Activated T-helper 1 cell treated with anti-CD3 and anti-CD28 coated beads, Interleukin-12 subunit alpha, Interleukin-12 subunit beta, Interleukin-2, Interleukin-4 antibody, amounts not matched to agents 30 ng/mL and 10 ng/mL and 1 ng/mL, durations not matched to agents 14 hours and 24 hours and 36 hours (primary cell): ENCODE results near the gene TBC1D16. TPM values are rescaled to one million over a fixed set of nuclear protein-coding genes. Genes with fewer than 3 reads are reported as not detected.

Experiments used
- DNase-seq: peaks from one replicate; pipeline ENCODE4 v3.0.0; 2021; ENCODE audit warnings: low spot score
- H3K27ac Mint-ChIP-seq: one replicate; pipeline ENCODE4 v1.8.0; 2021; ENCODE audit warnings: mild to moderate bottlenecking, mixed read lengths
- H3K27me3 Mint-ChIP-seq: one replicate; pipeline ENCODE4 v1.8.0; 2022; ENCODE audit warnings: mild to moderate bottlenecking, moderate library complexity, mixed read lengths; ENCODE audit not compliant: insufficient read depth
- H3K36me3 Mint-ChIP-seq: one replicate; pipeline ENCODE4 v1.8.0; 2021; ENCODE audit warnings: low read depth, mixed read lengths
- H3K4me1 Mint-ChIP-seq: one replicate; pipeline ENCODE4 v1.8.0; 2021; ENCODE audit warnings: low read depth, mixed read lengths
- H3K4me3 Mint-ChIP-seq: one replicate; pipeline ENCODE4 v1.8.0; 2021; ENCODE audit warnings: mild to moderate bottlenecking, moderate library complexity, mixed read lengths
- H3K9me3 Mint-ChIP-seq: one replicate; pipeline ENCODE4 v1.8.0; 2021; ENCODE audit warnings: mixed read lengths
- intact Hi-C: fragments of 100-400 bp; cut with micrococcal nuclease; formaldehyde crosslinking; loops from one replicate; pipeline ENCODE4 v1.15.1; 2024
- total RNA-seq: library from RNA; stranded (reverse); gene quantifications from 2 replicates; pipeline ENCODE4 v1.2.3, GENCODE V29; 2022

TBC1D16 gene
- total RNA-seq, 1 donor from 2014 or later, result 1.9 TPM

- DNase-seq, result no peak
- peaks cover 18% of the 10 kb centered on the region for H3K4me1 Mint-ChIP-seq
- no peaks in the 10 kb centered on the region for H3K27me3 Mint-ChIP-seq
- H3K4me3 Mint-ChIP-seq, result peak overlapping the region; percentile 43
- H3K36me3 Mint-ChIP-seq, result no peaks in the 10 kb centered on the region
- no peak overlapping the region for H3K27ac Mint-ChIP-seq
- H3K9me3 Mint-ChIP-seq, result no peaks in the 10 kb centered on the region
- intact Hi-C loops, result loop anchor here (5.0 kb wide), 1 partner anchor 263 kb away; no protein-coding TSS in a partner anchor
Observed at GRCh38 chr17:79990704-79991103, 45.0 kb downstream of the TBC1D16 start.

- Mint-ChIP-seq H3K27ac (no peak overlapping the region), H3K4me1 (peaks cover 17% of the 10 kb centered on the region), H3K4me3 (no peak overlapping the region), H3K36me3 (no peaks in the 10 kb centered on the region), H3K9me3 (no peaks in the 10 kb centered on the region), H3K27me3 (no peaks in the 10 kb centered on the region)
- intact Hi-C loops, result loop anchor here (5.0 kb wide), 1 partner anchor 263 kb away; no protein-coding TSS in a partner anchor
- DNase-seq, result no peak
Observed at GRCh38 chr17:79990051-79990592, 45.5 kb downstream of the TBC1D16 start.

GRCh38 chr17:79989106-79989835, 46.4 kb downstream of the TBC1D16 start:
- DNase-seq, result no peak
- Mint-ChIP-seq H3K4me1 (peaks cover 17% of the 10 kb centered on the region), H3K27ac (no peak overlapping the region), H3K27me3 (no peaks in the 10 kb centered on the region), H3K9me3 (no peaks in the 10 kb centered on the region), H3K36me3 (no peaks in the 10 kb centered on the region), H3K4me3 (no peak overlapping the region)
- intact Hi-C loops, result no loop called here

- intact Hi-C loops, result no loop called here
- no peak for DNase-seq
- Mint-ChIP-seq H3K4me1 (peaks cover 13% of the 10 kb centered on the region), H3K9me3 (no peaks in the 10 kb centered on the region), H3K4me3 (no peak overlapping the region), H3K27me3 (no peaks in the 10 kb centered on the region), H3K36me3 (no peaks in the 10 kb centered on the region), H3K27ac (no peak overlapping the region)
Observed at GRCh38 chr17:79988185-79988971, 47.3 kb downstream of the TBC1D16 start.

- Mint-ChIP-seq H3K36me3 (no peaks in the 10 kb centered on the region), H3K27ac (no peak overlapping the region), H3K27me3 (no peaks in the 10 kb centered on the region), H3K4me1 (peaks cover 8% of the 10 kb centered on the region), H3K4me3 (no peak overlapping the region), H3K9me3 (no peaks in the 10 kb centered on the region)
- DNase-seq, result no peak
- intact Hi-C loops, result no loop called here
Observed at GRCh38 chr17:79987935-79988184, 47.8 kb downstream of the TBC1D16 start.

- H3K27me3 Mint-ChIP-seq, result no peaks in the 10 kb centered on the region
- H3K4me3 Mint-ChIP-seq, result no peak overlapping the region
- no peak overlapping the region for H3K27ac Mint-ChIP-seq
- no peak for DNase-seq
- no peaks in the 10 kb centered on the region for H3K9me3 Mint-ChIP-seq
- peaks cover 3% of the 10 kb centered on the region for H3K4me1 Mint-ChIP-seq
- H3K36me3 Mint-ChIP-seq, result no peaks in the 10 kb centered on the region
- intact Hi-C loops, result no loop called here
Observed at GRCh38 chr17:79987187-79987934, 48.3 kb downstream of the TBC1D16 start.

GRCh38 chr17:79986411-79987186, 49.1 kb downstream of the TBC1D16 start:
- intact Hi-C loops, result no loop called here
- no peaks in the 10 kb centered on the region for H3K4me1 Mint-ChIP-seq
- no peak overlapping the region for H3K4me3 Mint-ChIP-seq
- no peaks in the 10 kb centered on the region for H3K27me3 Mint-ChIP-seq
- no peak for DNase-seq
- H3K27ac Mint-ChIP-seq, result no peak overlapping the region
- H3K36me3 Mint-ChIP-seq, result no peaks in the 10 kb centered on the region
- no peaks in the 10 kb centered on the region for H3K9me3 Mint-ChIP-seq

GRCh38 chr17:79985943-79986391, 49.7 kb downstream of the TBC1D16 start:
- Mint-ChIP-seq H3K27me3 (no peaks in the 10 kb centered on the region), H3K27ac (no peak overlapping the region)
- intact Hi-C loops, result no loop called here

GRCh38 chr17:79985361-79985942, 50.2 kb downstream of the TBC1D16 start:
- DNase-seq, result no peak
- Mint-ChIP-seq H3K4me3 (no peak overlapping the region), H3K36me3 (no peaks in the 10 kb centered on the region), H3K27ac (no peak overlapping the region), H3K4me1 (no peaks in the 10 kb centered on the region), H3K27me3 (no peaks in the 10 kb centered on the region), H3K9me3 (no peaks in the 10 kb centered on the region)
- intact Hi-C loops, result no loop called here

More at GRCh38 chr17:79985943-79986391, 49.7 kb downstream of the TBC1D16 start:
- DNase-seq, result no peak
- no peaks in the 10 kb centered on the region for H3K9me3 Mint-ChIP-seq
- H3K36me3 Mint-ChIP-seq, result no peaks in the 10 kb centered on the region
- no peak overlapping the region for H3K4me3 Mint-ChIP-seq
- H3K4me1 Mint-ChIP-seq, result no peaks in the 10 kb centered on the region

GRCh38 chr17:79984877-79985276, 50.8 kb downstream of the TBC1D16 start:
- Mint-ChIP-seq H3K9me3 (no peaks in the 10 kb centered on the region), H3K36me3 (no peaks in the 10 kb centered on the region), H3K4me1 (no peaks in the 10 kb centered on the region), H3K27ac (no peak overlapping the region), H3K4me3 (no peak overlapping the region), H3K27me3 (no peaks in the 10 kb centered on the region)
- DNase-seq, result no peak
- intact Hi-C loops, result no loop called here

- Mint-ChIP-seq H3K27me3 (no peaks in the 10 kb centered on the region), H3K4me1 (no peaks in the 10 kb centered on the region), H3K36me3 (no peaks in the 10 kb centered on the region), H3K27ac (no peak overlapping the region), H3K9me3 (no peaks in the 10 kb centered on the region), H3K4me3 (no peak overlapping the region)
- no peak for DNase-seq
- intact Hi-C loops, result no loop called here
Observed at GRCh38 chr17:79984045-79984840, 51.4 kb downstream of the TBC1D16 start.
